Measurements from ENCODE around the gene REM1.
"Not testable (repeated sequence)": the region's sequence is repeated elsewhere in the genome, so short reads cannot be mapped to it uniquely, and the experiment has no call there.

REM1 gene

DNA sequence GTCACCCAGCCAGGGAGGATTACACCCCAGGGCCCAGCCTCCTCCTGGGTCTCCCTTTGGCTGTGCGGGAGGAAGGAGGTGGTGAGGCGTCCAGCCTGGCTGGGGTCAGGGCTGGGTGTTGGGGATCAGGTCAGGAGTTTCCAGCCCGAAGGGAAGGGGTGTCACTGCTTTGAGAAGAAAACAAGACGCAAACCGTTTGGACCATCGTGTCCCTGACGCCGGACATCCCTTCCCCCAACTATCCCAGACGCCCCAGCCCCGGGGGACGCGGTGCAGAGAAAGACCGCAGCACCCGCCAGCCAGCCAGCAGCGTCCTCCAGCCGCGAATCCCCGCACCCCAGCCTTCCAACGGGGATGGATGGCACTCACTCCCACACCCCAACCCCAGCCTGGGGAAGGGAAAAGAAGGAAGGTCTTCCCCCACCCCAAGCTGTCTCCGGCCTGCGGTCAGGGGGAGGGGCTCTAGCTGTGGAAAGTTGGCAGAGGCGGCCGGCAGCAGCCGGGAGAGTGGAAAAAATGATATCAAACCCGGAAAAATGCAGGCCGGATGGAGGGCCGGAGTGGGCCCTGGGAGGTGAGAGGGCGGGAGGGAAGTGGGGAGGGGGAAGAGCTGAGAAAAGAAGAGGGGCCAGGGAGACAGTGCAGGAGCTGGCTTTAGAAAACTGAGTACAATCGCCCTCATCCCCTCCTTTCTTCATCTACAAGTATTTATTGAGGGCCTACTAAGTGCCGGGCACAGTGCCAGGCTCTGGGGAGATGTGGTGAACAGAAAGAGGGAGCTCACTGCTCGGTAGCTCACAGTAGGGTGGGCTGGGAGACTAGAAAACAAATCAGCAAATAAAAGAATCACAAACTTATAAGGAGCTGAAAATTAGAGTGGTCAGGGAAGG lies 10.6 kb downstream of the REM1 start:
- DNase-seq: peak; percentile 87

DNA sequence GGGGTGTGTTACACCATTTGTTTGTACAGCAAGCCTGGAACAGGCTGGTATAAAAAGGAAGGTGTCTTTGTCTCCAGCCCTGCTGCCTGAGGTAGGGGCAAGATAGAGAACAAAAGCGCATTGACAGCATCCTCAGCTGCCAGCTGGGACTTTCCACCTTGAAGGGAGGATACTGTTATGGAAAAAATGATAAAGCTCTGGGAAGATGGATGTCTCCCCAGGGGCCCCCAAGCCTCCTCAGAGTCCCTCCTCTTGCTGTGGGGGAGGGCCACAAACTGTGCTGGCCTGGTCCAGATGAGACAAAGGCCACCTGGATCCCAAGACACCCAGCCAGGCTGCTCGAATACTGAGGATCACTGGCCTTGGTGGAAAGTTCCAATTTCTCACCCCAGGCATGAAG lies 13.0 kb downstream of the REM1 start:
- no peak for DNase-seq

DNA sequence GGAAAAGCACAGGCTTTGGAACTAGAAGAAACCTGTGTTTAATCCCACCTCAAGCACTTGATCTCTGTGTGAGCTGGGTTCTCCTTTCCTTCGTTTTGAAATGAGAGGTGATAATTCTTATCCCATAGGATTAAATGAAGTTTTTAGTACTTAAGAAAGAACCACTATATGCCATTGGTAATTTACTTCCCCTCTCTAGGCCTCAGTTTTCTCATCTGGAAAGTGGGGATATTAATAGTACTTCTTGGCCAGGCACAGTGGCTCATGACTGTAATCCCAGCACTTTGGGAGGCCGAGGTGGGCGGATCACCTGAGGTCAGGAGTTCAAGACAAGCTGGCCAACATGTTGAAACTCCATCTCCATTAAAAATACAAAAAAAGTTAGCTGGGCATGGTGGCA lies 14.1 kb downstream of the REM1 start:
- no peak for DNase-seq

DNA sequence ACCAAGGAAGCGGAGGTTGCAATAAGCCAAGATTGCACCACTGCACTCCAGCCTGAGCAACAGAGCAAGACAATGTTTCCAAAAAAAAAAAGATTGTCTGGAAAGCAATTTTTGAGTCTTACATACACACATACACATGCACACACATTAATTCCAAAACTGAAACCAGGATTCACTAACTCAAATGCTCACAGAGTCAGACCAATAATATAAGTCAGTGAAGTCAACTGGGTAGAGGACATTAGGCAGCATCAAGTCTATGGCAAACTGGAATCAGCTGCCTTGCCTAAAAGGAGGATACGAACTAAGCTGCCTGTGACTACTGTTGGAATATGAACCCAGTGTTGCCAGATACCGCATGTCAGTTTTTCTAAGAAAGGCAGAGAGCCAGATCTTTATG lies 15.7 kb downstream of the REM1 start:
- DNase-seq: no peak

DNA sequence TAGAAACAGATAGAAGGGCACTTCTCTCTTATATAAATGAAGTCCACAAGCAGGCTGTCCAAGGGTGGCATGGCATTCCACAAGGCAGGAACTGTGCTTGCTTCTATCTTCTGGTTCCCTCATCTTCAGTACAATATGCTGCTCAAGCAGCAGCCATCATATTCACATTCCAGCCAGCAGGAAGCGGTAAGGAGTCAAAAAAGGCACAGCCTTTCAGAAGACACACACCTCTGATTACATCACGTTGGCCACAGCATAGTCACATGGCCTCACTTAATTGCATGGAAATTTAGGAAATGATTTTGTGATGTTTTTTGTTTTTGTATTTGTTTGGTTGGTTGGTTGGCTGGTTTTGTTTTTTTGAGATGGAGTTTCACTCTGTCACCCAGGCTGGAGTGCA lies 19.0 kb downstream of the REM1 start:
- DNase-seq: peak; percentile 46

DNA sequence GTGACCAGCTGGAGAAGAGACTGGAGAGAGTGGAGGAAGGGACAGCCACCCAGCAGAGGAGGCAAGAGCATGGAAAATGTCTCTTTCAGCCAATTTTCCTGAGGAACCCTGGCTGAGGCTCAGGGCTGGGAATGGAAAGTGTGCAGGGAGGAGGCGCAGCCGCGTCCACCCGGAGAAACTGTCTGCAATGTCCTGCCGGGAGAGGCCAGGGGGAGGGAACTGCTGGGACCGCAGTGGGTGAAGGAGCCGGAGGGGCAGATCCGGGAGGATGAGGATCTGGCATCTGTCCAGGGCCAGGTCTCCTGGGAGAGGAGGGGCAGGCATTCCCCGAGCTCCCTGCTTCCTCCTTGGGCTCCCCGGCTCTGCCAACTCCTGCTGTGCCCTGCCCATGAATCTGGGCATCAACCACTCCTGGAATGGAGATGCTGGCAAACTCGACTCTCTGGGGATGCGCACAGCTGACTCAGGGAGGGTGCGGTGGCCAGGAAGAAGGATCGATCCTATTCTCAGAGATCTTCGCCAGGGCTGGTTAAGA lies 21.7 kb downstream of the REM1 start:
- DNase-seq: peak; percentile 49

DNA sequence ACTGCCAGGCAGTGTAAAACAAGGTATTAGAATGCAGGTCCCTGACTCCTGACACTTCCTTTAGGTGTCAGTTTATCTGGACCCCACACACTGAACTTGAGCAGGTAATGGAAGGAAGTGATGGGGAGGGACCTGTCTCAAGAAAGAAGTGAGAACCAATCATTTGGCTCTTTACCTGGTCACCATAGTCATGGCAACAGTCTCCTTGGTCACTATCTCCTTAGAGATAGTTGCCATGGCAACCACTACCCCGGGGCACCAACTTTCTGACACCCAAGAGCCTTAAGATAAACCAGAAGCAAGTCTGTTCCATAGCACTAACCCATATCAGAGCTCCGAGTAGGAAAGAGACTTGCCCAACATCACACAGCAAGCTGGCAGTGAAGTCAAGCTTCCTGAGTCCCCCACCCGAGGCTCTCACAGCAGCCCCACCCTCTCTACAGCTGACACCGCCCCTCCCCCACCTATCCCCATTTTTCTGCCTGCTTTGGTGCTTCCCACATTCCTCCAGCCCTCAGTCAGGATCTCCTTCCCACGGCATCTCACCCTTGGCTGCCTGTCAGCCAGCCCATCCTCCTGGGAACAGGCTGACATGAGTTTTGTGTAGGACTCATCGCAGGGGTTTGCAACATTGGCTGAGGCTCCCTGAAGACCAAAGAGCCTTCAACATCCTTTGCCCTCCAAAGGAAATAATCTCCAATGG lies 22.9 kb downstream of the REM1 start:
- peak; percentile 91 for DNase-seq

DNA sequence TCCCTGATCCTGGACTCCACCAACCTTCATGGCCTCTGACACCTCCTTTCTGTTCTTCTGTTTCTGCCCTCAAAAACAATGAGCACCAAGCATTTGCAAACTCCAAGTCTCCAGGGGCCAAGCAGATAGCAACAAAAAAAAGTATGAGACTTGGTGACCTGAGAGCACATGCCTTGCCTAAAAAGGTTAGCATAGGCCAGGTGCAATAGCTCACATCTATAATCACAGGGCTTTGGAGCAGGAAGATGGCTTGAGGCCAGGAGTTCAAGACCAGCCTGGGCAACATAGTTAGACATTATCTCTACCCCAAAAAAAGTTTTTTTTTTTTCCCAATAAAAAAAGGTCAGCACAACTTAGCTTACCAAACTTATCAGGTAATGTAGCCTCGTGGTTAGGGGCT lies 25.4 kb downstream of the REM1 start:
- no peak for DNase-seq

DNA sequence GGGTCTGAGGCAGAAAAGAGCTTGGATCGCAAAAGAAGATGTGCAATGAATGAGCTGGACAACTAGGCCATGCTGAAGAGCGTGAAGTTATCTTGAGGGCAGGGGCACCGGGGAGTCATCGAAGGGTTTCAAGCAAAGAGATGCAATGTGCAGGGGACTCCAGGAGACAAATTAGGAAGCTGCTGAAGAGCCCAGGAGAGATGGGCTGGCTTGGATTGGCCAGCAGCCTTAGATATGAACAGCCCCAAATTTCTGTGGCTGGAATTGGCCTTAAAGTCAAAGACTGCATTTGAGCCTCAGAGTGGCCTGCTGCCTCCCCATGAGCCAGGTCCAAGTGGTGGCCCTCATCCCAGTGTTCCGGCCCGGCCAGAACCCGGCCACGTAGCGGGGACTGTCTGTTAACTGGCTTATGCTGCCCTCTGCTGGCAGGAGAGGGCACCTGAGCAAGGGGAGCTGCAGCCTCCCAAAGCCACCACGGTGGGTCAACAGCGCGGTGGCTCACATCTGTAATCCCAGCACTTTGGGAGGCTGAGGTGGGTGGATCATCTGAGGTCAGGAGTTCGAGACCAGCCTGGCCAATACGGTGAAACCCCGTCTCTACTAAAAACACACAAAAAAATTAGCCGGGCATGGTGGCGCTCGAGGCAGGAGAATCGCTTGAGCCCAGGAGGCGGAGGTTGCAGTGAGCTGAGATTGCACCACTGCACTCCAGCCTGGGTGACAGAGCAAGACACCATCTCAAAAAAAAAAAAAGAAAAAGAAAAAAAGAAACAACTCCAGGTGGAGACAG lies 28.0 kb downstream of the REM1 start:
- peak; percentile 76 for DNase-seq

DNA sequence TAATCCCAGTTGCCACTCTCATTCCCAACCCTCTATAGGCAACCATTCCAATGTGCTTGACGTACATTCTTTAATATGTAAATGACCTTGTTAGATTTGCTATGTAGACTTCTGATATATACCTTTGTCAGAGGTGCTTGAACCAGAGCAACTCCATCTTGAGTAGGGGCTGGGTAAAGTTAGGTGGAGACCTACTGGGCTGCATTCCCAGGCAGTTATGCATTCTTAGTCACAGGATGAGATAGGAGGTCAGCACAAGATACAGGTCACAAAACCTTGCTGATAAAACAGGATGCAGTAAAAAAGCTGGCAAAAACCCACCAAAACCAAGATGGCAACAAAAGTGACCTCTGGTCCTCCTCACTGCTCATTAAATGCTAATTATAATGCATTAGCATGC lies 30.8 kb downstream of the REM1 start:
- no peak for DNase-seq

DNA sequence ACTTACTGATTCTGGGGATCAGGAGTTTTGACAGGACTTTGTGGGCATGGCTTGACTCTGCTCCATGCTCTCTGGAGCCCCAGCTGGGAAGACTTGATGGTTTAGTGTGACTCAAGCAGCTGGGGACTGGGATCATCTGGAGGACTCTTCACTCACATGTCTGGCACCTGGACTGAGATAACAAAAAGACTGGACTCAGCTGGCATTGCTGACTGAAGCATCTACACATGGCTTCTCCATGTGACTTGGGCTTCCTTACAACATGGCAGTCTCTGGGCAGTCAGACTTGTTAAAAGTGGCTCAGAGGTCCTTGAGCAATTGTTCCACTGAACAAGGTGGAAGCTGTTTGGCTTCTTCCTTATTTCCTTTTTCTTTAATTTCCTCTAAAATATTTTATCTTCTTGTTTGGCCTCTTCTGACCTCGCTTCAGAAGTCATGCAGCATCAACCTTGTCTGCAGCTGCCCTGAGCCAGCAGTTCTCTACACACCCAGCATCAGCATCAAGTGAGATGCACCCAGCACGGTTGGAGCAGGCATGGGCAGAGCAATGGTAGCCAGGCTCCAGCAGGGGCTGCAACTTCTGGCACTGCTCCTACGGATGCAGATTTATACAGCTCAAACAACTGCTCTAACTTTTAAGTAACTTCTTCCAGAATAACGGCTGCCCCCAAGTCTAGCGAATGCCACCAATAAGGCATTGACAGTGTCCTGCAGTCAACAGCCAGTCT lies 33.6 kb downstream of the REM1 start:
- DNase-seq: no peak

DNA sequence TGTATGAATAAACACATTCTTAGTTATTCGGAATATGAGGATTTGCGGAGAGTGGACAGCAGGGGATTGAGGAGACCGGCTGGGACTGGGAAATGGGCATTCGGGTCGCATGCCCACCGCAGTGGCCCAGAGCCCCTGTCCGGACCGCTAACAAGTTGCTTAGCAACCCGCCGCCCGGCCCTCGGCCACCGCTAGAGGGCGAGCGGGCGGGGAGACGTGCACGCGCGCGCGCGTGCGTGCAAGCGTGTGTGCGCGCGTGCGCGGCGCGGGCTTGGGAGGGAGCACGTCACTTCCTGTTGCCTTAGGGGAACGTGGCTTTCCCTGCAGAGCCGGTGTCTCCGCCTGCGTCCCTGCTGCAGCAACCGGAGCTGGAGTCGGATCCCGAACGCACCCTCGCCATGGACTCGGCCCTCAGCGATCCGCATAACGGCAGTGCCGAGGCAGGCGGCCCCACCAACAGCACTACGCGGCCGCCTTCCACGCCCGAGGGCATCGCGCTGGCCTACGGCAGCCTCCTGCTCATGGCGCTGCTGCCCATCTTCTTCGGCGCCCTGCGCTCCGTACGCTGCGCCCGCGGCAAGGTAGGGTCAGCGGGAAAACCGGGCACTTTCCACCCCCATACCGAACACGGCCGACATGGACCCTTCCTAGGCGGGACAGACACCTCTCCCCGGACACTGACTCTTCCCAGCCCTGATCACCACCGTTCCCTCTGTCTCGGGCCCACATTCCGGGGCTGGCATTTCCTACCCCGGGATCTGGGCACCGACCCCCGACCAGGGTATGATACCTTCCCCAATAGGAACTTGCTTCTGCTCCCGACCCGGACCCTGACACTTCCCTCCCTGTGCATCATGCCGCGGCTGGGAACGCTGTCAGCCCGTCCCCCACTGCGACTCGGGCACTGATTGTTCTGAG lies 39.3 kb downstream of the REM1 start, which contains the start of gene HM13:
HM13 (plus strand) TSS at position 289 of the 918 bp plus-strand sequence; CDS start at position 399, 110 bp downstream.
- DNase-seq: peak; percentile 87

DNA sequence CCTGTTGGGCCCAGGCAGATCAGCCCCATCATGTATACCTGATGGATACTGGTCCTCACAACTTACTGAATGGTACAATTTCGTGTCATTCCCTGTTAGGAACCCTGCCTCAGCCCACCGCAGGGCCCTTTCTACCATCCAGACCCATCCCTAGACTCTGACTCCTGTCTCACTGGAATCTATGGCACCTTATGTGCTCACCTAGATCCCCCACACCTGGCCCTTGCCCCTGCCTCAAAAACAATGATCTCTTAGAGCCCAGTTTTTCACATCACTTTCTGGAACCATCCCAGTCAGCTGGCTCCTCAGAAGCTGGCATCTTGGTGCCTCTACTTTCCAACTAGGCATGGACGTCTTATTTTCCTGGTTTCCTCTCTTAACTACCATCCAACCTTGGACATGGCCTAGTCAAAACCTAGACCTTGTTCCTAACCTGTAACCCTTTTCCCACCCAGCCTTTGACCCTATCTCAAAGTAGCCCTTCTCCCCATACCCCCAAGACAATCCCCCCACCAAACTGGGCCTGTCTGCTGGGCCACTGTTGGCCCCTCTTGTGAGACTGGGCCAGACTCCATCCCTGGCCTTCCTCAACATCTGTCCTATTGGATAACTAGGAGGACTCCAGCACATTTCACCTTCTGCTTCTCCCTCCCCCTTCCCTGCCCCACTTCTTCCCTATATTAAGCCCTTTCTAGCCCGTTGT lies 40.1 kb downstream of the REM1 start:
- DNase-seq: no peak

DNA sequence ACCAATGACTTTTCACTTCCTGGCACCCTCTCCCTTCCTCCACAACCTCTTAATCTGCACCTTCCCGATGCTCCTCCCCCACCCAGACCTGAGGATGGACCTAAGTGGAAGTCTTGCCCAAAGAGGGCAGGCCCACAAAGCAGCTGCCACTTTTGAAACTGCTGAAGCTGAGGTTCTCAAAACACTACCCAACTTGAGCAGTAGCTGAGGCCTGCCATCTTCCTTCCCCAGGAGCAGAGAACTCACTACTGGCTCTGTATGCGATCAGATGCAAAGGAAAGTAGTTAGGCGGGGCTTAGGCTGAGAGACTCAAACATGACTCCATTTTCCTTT lies 40.7 kb downstream of the REM1 start:
- DNase-seq: no peak

DNA sequence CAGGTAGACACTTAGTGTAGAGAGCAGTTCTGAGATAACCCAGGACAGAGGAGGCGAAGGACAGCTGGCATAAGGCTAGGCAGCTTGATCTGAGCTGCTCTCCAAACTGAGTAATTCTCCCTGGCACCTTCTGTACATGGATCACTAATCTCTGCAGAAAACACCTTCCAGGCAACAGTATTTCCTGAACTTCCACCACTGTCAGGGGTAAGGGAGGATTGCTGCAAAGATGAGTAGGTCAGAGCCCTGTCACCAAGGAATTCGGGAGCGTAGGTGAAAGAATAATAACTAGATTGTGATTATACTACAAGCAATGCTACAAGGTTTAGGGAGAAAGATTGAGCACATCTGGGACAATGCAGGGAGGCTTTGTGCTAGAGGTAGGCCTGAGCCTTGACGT lies 41.1 kb downstream of the REM1 start:
- no peak for DNase-seq

DNA sequence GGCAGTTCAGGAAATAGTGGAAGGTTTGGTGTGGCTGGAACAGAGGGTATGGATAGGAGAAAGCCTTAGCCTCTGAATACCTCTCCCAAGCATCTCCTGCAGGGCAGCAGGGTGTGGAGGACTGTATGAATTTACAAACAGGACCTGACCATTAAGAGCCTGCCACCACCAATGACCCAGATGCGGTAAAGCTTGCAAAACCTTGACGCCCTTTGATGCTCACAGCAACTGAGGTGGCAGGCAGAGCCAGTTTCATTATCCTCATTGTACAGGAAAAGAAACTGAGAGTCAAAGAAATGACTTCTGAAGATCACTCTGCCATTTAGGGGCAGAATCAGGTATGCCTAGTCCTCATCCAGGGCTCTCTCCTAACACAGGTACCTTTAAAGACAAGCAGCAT lies 41.6 kb downstream of the REM1 start:
- DNase-seq: no peak

DNA sequence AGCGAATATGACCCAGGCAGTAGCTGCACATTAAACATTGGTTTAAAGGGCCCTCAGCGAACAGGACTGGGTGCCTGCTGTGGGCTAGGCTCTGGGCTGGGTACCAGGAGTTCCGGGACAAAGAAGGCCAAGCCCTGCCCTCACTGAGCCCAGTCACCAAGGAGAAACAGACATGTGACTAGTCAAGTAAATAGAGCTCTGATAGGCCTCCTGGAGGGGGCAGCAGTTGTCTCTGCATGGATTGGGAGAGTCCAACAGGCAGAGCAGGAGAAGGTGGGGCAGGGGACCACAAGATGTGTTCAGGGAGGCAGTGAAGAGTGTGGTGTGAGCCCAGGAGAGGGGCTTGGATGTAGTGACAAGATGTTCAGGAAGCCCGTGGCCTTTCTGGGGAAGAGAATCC lies 42.3 kb downstream of the REM1 start:
- peak; percentile 44 for DNase-seq

DNA sequence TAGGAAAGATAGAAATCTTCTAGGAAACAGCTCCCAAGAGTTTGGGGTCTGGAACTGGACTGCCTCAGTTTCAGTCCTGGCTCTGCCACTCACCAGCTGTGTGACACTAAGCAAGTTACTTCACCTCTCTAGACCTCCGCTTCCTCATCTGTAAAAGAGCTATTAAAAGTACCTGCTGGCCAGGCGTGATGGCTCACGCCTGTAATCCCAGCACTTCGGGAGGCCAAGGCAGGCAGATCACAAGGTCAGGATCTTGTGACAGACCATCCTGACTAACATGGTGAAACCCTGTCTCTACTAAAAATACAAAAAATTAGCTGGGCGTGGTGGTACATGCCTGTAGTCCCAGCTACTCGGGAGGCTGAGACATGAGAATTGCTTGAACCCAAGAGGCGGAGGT lies 46.2 kb downstream of the REM1 start:
- not testable (repeated sequence) for DNase-seq

DNA sequence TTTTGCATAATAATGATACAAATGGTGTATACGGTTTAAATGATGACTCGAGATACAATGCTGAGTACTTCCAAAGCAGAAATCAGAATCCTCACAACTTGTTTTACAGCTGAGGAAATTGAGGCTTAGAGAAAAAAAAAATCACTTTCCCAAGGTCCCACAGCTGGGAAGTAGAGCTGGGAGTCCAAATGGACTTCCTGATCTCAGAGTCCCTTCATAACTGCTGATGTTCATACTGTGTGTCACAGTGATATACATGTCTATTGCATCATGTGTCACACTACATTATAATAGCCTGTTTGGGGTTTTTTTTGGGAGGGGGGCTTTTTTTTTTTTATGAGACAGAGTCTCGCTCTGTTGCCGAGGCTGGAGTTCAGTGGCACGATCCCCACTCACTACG lies 47.6 kb downstream of the REM1 start:
- DNase-seq: no peak

DNA sequence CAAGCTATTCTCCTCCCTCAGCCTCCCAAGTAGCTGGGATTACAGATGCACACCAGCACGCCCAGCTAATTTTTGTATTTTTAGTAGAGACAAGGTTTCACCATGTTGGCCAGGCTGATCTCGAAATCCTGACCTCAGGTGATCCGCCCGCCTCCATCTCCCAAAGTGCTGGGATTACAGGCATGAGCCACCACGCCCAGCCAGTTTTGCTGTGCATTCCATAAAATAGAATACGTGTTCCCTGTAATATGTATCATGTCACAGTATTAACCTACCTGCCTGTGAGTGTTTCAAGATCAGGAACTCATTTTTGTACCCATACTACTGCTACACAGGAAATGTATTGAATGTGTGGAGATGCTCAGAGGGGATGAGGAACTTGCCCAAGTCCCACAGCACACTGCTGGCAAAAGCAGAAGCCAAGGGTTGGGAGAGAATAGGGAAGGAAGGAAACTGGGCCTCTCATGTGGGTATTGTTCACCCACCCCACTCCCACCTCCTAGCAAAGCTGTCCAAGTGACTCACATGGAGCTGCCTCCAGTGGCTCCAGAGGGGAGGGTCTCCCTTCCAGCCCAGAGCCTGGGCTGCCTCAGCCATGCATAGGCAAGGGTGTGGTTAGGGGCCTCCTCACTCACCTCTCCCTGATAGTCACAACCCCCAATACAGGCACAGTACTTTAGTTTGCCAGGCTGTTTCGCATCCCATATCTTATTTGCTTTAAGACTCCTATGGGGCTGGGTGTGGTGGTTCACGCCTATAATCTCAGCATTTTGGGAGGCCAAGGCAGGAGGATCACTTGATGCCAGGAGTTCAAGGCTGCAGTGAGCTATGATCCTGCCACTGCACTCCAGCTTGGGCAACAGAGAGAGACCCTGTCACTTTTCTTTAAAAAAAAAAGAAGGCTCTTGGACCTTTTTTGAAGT lies 48.5 kb downstream of the REM1 start:
- peak; percentile 63 for DNase-seq

Measured in fibroblast of upper back skin (primary cell).